K562 (cell line): ENCODE results near the gene SPRYD3. TPM values are rescaled to one million over a fixed set of nuclear protein-coding genes. Genes with fewer than 3 reads are reported as not detected.
A peak's percentile ranks its signal among the peaks of the same experiment; 100 is the strongest.

Experiments used
- ARID2 ChIP-seq: fragments of 450-650 bp; IDR thresholded peaks from 2 replicates; pipeline ENCODE4 v1.6.1; 2017; ENCODE audit warnings: antibody characterized with exemption, mild to moderate bottlenecking
- BRD9 ChIP-seq: fragments of 450-650 bp; IDR thresholded peaks from 2 replicates; pipeline ENCODE4 v1.6.1; 2018; ENCODE audit warnings: low read depth; ENCODE audit not compliant: partially characterized antibody
- CHD4 ChIP-seq: fragments of 200-600 bp; sonication (generic); IDR thresholded peaks from 3 replicates; pipeline ENCODE4 v1.6.1; 2012; ENCODE audit warnings: low read depth, mild to moderate bottlenecking, mixed read lengths, low read length, inconsistent platforms; ENCODE audit not compliant: insufficient read depth, insufficient replicate concordance, poor library complexity, severe bottlenecking
- CTBP1 ChIP-seq: fragments of 450-650 bp; IDR thresholded peaks from 2 replicates; pipeline ENCODE4 v1.6.1; 2016; ENCODE audit warnings: borderline replicate concordance
- DPF2 ChIP-seq: fragments of 450-650 bp; IDR thresholded peaks from 2 replicates; pipeline ENCODE4 v1.6.1; 2016
- EWSR1 ChIP-seq: fragments of 450-650 bp; IDR thresholded peaks from 2 replicates; pipeline ENCODE4 v1.6.1; 2018; ENCODE audit warnings: borderline replicate concordance, mild to moderate bottlenecking, low read depth, moderate library complexity; ENCODE audit not compliant: partially characterized antibody
- KLF1 ChIP-seq: fragments of 450-650 bp; IDR thresholded peaks from 2 replicates; pipeline ENCODE4 v1.6.1; 2016; ENCODE audit warnings: missing genetic modification characterization, missing compliant biosample characterization
- MAZ ChIP-seq, 2 experiments: fragments of 450-650 bp in 1 of 2; sonication (generic) in 1 of 2; formaldehyde crosslinking; IDR thresholded peaks in 1 of 2; conservative IDR thresholded peaks in 1 of 2; 2 replicates each; pipeline versions ENCODE4 v1.4.0 to v1.5.0; 2020; ENCODE audit warnings: mild to moderate bottlenecking in 1 of 2, missing genetic modification reagents in 1 of 2
- PYGO2 ChIP-seq: fragments of 450-650 bp; IDR thresholded peaks from 2 replicates; pipeline ENCODE4 v1.6.1; 2016; ENCODE audit warnings: mild to moderate bottlenecking, missing genetic modification characterization, moderate library complexity, missing compliant biosample characterization
- RAD21 ChIP-seq, 2 experiments: fragments of 250-450 bp in 1 of 2; fragments of 450-650 bp in 1 of 2; sonication (Bioruptor Pico) in 1 of 2; formaldehyde crosslinking in 1 of 2; IDR thresholded peaks in 1 of 2; conservative IDR thresholded peaks in 1 of 2; 2 replicates each; pipeline versions ENCODE4 v1.4.0 to v1.8.0; 2020 to 2022; ENCODE audit warnings: mild to moderate bottlenecking in 2 of 2, moderate library complexity in 1 of 2
- STAG1 ChIP-seq: sonication (generic); formaldehyde crosslinking; IDR thresholded peaks from 2 replicates; pipeline ENCODE4 v1.5.0; 2020; ENCODE audit warnings: missing genetic modification reagents, borderline replicate concordance
- TOE1 ChIP-seq, 2 experiments: fragments of 450-650 bp in 1 of 2; sonication (generic) in 1 of 2; formaldehyde crosslinking in 1 of 2; IDR thresholded peaks; 2 replicates each; pipeline versions ENCODE4 v1.7.1 to v1.8.0; 2016 to 2022; ENCODE audit warnings: borderline replicate concordance in 2 of 2, mild to moderate bottlenecking in 2 of 2, antibody characterized with exemption in 1 of 2, inconsistent platforms in 1 of 2, low read depth in 1 of 2, missing genetic modification reagents in 1 of 2, moderate library complexity in 1 of 2
- polyA plus RNA-seq, 8 experiments: library from polyadenylated mRNA; depleted of rRNA in 4 of 8; stranded (reverse) in 5 of 8; unstranded in 3 of 8; fragments of >200 nt; fragmentation: Nextera tagmentation in 2 of 8; fragmentation: Illumina TruSeq in 1 of 8; extraction: Ambion mirVana in 2 of 8; extraction: Trizol in 1 of 8; gene quantifications; 2 replicates each; pipeline versions ENCODE4 v1.2.1 to v1.2.3, GENCODE V29; 2011 to 2014; ENCODE audit warnings: inconsistent platforms in 1 of 8, missing spikeins in 1 of 8
- total RNA-seq, 7 experiments: library from RNA; depleted of rRNA in 6 of 7; stranded (reverse); fragments of >200 nt in 6 of 7; fragmentation: Illumina TruSeq in 2 of 7; extraction: Trizol in 2 of 7; gene quantifications; 2 replicates each; pipeline versions ENCODE4 v1.2.1 to v1.2.3, GENCODE V29; 2011 to 2021; ENCODE audit warnings: low replicate concordance in 1 of 7
- TF ChIP-seq, protein P1 (sequence below): fragments of 450-650 bp; formaldehyde crosslinking; conservative IDR thresholded peaks from 2 replicates; pipeline ENCODE4 v1.4.0; 2022; ENCODE audit warnings: mild to moderate bottlenecking, missing genetic modification characterization
- TF ChIP-seq, protein P2 (sequence below): fragments of 450-650 bp; formaldehyde crosslinking; IDR thresholded peaks from 2 replicates; pipeline ENCODE4 v1.4.0; 2020; ENCODE audit warnings: mild to moderate bottlenecking, mixed read lengths

SPRYD3 gene
- total and polyA plus RNA-seq, 9 of the 15 experiments (the other 6 are each of a cell fraction or from before 2014, with no cell fraction given) = 1.5 to 13.6 (median 7.6) TPM

DNA sequence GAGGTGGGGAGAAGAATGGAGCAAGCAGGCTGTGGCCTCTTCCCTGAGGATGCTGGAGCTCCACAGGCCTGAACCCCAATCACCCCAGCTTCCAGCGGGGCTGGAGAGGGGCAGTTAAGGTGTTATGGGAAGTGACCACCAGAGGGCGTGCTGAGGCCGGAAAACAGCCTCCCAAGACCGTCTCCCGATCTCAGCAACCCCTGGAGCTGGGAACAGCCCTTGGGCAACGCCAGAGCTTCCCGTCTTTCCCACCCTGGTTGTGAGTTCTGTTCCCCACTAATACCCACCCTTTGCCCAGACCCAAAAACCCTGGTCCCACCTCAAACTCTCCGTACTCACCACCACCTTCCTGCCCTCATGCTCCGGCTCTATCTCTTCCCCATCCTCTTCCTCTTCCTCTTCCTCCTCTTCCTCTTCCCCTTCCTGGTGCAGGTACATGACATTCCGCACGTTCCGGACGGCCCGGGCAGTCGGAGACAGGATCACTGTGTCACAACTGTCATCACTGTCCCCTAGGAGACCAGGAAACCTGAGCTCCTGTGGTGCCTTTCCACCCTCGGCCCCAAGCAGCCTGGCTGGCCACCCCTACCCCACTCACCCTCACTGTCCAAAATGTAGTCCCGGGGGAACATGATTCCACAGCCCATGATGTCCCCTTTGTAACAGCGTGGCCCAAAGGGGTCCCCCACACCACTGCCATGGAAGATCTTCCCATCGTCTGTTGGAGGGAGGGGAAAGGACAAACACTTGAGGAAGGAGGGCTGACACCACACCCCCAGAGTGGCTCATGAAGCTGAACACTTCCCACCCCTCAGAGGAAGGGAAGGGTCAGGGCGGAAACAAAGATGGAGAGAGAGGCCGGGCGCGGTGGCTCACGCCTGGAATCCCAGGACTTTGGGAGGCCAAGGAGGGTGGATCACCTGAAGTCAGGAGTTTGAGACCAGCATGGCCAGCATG lies 12.9 kb downstream of the SPRYD3 start (continued):
- peak; percentile 38; the same call in 1 of the 2 replicates for TF ChIP-seq CTBP1
- TF ChIP-seq, protein P1, sequence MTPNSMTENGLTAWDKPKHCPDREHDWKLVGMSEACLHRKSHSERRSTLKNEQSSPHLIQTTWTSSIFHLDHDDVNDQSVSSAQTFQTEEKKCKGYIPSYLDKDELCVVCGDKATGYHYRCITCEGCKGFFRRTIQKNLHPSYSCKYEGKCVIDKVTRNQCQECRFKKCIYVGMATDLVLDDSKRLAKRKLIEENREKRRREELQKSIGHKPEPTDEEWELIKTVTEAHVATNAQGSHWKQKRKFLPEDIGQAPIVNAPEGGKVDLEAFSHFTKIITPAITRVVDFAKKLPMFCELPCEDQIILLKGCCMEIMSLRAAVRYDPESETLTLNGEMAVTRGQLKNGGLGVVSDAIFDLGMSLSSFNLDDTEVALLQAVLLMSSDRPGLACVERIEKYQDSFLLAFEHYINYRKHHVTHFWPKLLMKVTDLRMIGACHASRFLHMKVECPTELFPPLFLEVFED (CRISPR knock-in tag) = 0 out of 2 replicates have a peak, but pooled peaks have one; percentile 21
- TF ChIP-seq CHD4 = no peak
- TF ChIP-seq BRD9 = peak; percentile 82
- TF ChIP-seq RAD21 (CRISPR knock-in tag; conservative IDR thresholded peaks at IDR 0.05 in 1 of 2, IDR thresholded peaks at IDR 0.05 in 1 of 2) = peak; percentile 84 to 94
- 0 out of 4 replicates have a peak, but pooled peaks of 1 of the 2 experiments have one; percentile 33 for TF ChIP-seq MAZ (CRISPR knock-in tag; conservative IDR thresholded peaks at IDR 0.05 in 1 of 2, IDR thresholded peaks at IDR 0.05 in 1 of 2)
- TF ChIP-seq KLF1 (tag) = no peak
- TF ChIP-seq, protein P2, sequence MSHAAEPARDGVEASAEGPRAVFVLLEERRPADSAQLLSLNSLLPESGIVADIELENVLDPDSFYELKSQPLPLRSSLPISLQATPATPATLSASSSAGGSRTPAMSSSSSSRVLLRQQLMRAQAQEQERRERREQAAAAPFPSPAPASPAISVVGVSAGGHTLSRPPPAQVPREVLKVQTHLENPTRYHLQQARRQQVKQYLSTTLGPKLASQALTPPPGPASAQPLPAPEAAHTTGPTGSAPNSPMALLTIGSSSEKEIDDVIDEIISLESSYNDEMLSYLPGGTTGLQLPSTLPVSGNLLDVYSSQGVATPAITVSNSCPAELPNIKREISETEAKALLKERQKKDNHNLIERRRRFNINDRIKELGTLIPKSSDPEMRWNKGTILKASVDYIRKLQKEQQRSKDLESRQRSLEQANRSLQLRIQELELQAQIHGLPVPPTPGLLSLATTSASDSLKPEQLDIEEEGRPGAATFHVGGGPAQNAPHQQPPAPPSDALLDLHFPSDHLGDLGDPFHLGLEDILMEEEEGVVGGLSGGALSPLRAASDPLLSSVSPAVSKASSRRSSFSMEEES (CRISPR knock-in tag) = no peak
- no peak for TF ChIP-seq EWSR1
- TF ChIP-seq DPF2 = 0 out of 2 replicates have a peak, but pooled peaks have one; percentile 28
- TF ChIP-seq TOE1 (IDR thresholded peaks at IDR 0.05; ENCODE audit: borderline replicate concordance) = peak; percentile 30; the same call in 1 of the 2 replicates
- TF ChIP-seq TOE1 (CRISPR knock-in tag; IDR thresholded peaks at IDR 0.05; ENCODE audit: borderline replicate concordance, low read depth) = no peak
- 0 out of 2 replicates have a peak, but pooled peaks have one; percentile 36 for TF ChIP-seq PYGO2 (tag)
- TF ChIP-seq STAG1 (CRISPR knock-in tag) = peak; percentile 83
- TF ChIP-seq ARID2 = peak; percentile 74
